Measurements from ENCODE around the gene AFAP1L2.

AFAP1L2 gene

GRCh38 chr10:114323023-114323422 lies 81.3 kb downstream of the AFAP1L2 start:
- DNase-seq (ENCODE audit: low read depth), result no peak
- H3K4me3 ChIP-seq (ENCODE audit: low read depth, low read length), result no peak overlapping the region

GRCh38 chr10:114322344-114322743 lies 82.0 kb downstream of the AFAP1L2 start:
- DNase-seq (ENCODE audit: low read depth), result no peak

DNA sequence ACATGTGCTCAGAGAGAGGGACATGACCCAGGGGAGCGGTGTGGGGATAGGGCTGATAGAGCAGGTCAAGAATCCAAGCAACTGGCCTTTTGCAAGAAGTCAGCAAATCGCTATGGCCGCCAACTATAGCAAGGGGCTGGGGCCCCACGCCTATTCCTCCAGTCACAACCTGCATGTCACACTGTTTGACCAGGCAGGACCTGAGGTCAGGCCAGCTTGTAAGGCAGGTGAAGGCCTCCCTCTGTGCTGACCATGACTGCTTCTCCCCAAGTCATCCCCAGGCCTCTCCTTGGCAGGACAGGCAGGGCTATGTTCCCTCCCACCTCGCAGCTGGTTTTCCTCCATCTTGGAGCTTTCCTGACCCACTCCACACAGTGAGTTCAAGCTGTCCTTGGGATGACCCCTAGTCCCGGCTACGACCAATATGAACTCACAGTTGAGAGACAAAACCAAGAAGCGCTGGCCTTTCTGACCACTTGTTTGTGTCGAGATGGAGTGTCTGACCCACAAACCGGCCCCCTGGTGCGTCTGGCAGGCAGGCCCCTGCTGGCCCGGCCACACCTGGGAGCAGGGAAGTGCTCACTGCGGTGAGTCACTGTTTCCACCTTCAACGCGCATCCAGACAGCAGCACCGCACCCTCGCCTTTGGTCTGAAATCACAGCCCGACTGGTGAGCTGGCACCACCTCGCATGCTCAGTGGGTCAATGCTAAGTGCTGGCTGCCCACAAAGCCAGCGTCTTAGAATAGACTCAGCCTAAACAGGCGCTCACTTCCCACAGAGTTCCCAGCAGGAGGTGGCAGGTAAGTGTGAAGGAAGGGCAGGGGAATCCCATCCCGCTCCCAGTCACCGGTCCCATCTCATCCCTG lies 83.8 kb downstream of the AFAP1L2 start:
- no peak for DNase-seq (ENCODE audit: low read depth)
- H3K4me3 ChIP-seq (ENCODE audit: low read depth, low read length), result no peak overlapping the region

More at GRCh38 chr10:114322344-114322743, 82.0 kb downstream of the AFAP1L2 start:
- no peak overlapping the region for H3K4me3 ChIP-seq (ENCODE audit: low read depth, low read length)

DNA sequence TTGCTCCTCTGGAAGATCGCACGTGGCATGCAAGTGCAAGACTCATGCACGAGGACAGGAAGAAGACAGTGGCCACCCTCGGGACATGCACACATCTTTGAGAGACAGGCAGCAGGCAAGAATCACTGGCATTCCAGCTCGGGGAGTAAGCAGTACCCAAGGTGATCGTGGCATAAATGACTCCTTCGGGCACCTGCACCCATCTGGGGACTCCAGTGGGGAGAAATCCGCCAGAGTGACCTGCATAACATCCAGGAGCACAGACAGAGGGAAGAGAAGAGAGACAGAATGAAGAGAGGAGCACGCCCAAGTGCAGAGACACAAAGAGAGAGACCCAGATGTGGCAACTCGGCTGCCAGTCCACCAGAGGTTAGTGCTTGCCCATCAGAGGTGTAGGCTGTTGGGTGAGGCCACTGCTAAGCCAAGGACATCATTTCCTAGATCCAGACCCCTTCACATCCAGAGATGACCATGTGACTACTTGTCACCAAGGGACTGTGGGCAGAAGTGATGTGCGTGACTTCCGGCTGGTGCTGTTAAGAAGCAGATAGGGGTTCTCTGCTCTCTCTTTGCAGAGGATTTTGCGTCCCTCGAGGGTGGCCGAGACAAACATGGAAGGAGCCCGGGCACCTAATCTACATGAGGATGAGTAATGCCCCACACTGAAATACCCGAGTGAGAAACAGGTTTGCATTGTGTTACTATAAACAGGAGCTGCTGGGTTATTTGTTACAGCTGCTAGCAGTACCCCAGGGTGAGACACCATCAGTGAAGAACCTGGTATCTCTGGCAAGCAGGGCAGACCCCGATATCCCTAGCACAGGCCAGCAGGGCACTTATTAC lies 84.7 kb downstream of the AFAP1L2 start:
- DNase-seq (ENCODE audit: low read depth), result no peak
- no peak overlapping the region for H3K4me3 ChIP-seq (ENCODE audit: low read depth, low read length)

- H3K4me3 ChIP-seq (ENCODE audit: low read depth, low read length), result no peak overlapping the region
- no peak for DNase-seq (ENCODE audit: low read depth)
Measured at GRCh38 chr10:114316744-114317143, 87.6 kb downstream of the AFAP1L2 start.

DNA sequence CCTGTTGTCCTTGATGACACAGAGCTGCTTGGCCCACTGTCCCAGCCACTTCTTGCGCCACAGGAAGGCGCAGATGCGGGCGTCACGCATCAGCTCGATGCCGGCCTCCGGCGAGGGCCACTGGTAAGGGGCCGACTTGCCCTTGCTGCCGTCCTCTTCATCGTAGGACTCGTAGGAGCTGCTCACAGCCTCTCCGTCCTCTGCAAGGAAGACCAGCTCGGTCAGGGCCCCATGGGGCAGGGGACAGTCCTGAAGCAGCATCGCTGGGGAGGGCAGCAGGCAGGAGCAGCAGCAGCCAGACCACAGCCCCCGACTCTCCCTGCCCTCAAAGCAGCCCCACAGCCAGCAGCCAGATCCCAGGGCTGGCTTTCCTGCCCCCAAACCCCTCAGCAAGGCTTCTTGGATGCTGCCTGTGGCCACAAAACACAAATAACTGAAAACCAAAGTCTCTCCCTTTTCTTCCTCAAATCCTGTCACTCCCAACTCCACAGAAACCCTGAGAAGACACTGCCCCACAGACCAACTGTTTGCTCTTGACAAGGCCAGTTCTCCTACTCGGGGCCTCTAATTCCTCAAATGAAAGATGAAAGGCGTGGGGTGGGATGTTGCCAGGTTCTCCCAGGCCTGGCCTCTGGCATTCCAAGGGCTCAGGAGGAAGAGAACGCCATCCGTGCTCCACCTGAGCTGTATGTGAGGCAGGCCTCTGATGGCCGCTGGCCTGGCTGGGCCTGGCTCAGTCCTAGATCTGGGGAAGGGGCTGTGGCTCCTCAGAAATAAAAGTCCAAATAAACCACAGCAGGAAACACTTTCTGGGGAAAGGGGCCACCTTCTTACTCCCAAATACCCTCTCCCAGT lies 88.5 kb downstream of the AFAP1L2 start:
- H3K4me3 ChIP-seq (ENCODE audit: low read depth, low read length), result no peak overlapping the region
- DNase-seq (ENCODE audit: low read depth), result no peak

DNA sequence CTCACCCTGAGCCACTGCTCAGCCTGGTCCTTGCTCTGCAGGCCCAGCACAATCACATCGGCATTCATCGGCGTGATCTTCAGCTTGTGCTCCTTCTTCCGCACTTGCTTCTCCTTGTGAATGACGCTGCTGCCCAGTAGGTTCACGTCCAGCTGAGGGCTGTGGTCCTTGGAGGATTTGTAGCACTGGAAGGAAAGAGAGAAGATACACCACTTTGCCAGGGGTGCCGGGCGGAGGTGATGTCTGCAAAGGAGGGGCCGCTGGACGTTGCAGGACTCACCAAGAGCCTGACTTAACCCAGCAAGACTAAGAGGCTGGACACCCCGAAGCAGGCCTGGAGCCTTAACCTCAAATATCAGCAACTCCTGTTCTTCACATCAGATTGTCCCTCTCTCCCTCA lies 90.4 kb downstream of the AFAP1L2 start:
- DNase-seq (ENCODE audit: low read depth), result no peak
- no peak overlapping the region for H3K4me3 ChIP-seq (ENCODE audit: low read depth, low read length)

DNA sequence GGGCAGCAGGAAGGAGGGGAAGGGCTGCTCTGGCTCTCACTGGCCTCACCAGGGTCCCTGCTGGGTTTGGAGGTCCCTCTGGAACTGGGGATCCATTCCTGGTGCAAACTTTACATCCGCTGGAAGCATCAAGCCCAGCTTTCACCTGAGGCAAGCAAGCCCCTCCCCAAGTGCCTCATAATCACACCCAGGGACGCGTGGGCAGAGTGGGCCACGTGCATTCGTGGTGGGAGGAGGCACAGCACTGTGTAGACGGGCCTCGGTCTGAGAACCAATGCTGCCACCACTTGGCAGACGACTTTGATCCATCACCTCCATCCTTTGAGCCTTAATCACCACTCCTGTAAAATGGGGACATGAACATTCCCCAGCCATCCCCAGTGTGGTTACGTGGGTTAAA lies 91.2 kb downstream of the AFAP1L2 start:
- no peak for DNase-seq (ENCODE audit: low read depth)
- H3K4me3 ChIP-seq (ENCODE audit: low read depth, low read length), result no peak overlapping the region

DNA sequence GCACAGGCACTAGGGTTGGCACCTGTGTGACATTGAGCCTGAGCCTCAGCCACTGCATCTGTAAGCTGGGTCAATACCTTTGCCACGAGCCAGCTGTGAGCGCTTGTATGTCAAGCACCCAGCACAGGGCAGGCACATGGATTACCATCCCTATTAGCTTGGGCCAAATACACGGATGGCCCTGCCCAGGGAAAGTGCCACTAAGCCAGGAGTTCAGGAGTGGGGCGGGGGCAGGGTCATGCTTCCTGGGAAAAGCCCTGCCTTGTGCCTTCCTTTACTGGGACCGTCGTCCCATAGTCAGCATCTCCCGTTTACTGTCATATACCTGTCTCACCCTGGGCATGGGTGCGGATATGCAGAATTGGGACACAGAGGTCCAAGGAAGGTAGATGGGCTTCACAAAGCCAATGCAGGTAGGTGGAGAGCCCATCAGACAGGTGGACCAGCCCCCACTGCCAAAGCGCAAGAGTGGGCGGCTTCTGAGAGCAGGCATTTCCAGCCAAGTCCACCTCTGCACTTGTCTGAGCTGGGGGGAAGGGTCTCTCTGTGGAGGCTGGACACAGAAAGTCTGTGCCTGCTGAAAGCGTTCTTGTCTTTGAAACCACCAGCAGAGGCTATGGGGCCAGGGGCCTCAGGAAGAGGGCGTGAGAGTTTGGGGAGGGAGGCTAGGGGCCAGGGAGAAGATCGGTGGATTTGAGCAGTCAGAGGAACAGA lies 92.6 kb downstream of the AFAP1L2 start:
- H3K4me3 ChIP-seq (ENCODE audit: low read depth, low read length), result no peak overlapping the region
- no peak for DNase-seq (ENCODE audit: low read depth)

- no peak for DNase-seq (ENCODE audit: low read depth)
- no peak overlapping the region for H3K4me3 ChIP-seq (ENCODE audit: low read depth, low read length)
Measured at GRCh38 chr10:114311023-114311422, 93.3 kb downstream of the AFAP1L2 start.

DNA sequence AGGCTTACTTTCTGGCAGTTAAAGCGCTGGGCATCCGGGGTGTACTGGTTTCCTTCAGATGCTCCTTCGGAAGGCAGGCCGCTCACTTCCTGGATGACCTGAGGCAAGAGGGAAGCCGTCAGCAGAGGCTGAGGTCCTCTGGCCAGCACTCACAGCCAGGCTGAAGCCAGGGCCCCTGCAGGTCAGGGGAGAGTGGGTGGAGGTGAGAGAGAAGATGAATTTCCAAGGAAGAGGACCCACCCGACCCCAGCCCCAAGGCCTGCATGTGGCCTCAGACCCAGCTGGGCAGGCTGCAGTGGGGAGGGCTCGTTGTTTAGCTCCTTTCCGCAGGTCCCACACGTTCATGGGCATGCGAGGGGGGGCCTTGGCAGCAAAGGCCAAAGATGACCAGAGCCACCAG lies 94.0 kb downstream of the AFAP1L2 start:
- H3K4me3 ChIP-seq (ENCODE audit: low read depth, low read length), result no peak overlapping the region
- no peak for DNase-seq (ENCODE audit: low read depth)

DNA sequence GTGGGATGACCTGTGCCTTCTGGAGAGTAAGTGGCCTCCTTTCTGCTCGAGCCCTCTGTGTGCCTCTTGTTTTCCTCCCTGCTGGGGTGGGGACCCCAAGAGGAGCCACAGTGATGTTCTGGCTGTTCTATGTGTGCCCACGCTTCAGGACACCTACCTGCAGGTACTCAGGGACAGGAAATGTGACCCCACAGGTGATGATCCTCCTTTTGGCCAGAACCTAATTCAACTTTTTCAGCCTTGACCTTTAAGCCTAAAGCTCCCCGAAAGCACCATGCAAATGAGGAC lies 95.0 kb downstream of the AFAP1L2 start:
- H3K4me3 ChIP-seq (ENCODE audit: low read depth, low read length), result no peak overlapping the region
- no peak for DNase-seq (ENCODE audit: low read depth)

DNA sequence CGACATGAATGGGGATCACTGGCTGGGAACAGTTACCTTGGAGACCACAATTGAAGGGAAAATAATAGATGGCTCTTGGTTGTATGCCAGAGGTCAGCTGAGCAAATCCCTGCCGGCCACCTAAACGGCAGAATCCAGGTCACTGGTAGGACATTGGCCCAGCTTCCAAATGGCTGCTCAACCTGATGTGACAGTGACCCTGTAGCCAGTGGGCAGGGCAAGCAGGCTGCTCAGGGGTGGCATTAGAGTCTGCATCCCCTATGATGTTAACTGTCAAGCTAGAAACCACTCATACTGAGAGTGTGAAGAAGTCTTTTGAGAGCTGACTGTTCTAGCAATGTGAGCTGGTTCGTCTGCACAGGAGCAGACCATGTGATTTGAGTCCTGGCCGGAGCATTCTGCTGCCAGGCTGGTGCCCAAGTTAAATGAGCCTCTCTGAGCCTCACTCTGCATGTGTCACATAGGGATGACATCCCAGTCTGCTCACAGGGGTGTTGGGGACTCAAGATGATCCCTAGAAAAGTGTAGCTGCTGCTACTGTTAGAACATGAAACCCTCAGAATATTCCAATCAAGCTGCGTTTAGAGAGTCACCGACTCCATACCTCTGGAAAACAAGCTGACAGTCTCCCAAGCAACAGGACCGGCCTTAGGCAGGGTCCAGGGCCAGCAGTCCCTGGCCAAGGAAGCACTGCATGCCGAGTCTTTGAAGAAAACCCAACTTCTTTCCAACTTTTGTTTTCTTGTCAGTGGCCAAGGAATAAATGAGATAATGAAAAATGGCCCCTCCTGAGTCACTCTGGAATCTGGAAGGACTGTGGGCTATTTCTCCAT lies 95.6 kb downstream of the AFAP1L2 start:
- H3K4me3 ChIP-seq (ENCODE audit: low read depth, low read length), result no peak overlapping the region
- no peak for DNase-seq (ENCODE audit: low read depth)

GRCh38 chr10:114307731-114308130 lies 96.6 kb downstream of the AFAP1L2 start:
- DNase-seq (ENCODE audit: low read depth), result no peak
- H3K4me3 ChIP-seq (ENCODE audit: low read depth, low read length), result no peak overlapping the region

- peak; percentile 71 for DNase-seq (ENCODE audit: low read depth)
- no peak overlapping the region for H3K4me3 ChIP-seq (ENCODE audit: low read depth, low read length)
Measured at GRCh38 chr10:114306116-114306973, 98.0 kb downstream of the AFAP1L2 start.

DNA sequence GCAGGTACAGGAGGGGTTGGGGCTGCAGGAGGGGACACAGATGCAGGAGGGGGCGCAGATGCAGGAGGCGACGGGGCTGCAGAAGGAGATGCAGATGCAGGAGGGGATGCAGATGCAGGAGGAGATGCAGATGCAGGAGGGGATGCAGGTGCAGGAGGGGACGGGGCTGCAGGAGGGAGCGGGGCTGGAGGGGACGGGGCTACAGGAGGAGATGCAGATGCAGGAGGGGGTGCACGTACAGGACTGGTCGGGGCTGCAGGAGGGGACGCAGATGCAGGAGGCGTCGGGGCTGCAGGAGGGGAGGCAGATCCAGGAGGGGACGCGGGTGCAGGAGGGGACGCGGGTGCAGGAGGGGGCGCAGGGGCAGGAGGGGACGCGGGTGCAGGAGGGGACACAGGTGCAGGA lies 98.8 kb downstream of the AFAP1L2 start:
- no peak for DNase-seq (ENCODE audit: low read depth)
- no peak overlapping the region for H3K4me3 ChIP-seq (ENCODE audit: low read depth, low read length)

DNA sequence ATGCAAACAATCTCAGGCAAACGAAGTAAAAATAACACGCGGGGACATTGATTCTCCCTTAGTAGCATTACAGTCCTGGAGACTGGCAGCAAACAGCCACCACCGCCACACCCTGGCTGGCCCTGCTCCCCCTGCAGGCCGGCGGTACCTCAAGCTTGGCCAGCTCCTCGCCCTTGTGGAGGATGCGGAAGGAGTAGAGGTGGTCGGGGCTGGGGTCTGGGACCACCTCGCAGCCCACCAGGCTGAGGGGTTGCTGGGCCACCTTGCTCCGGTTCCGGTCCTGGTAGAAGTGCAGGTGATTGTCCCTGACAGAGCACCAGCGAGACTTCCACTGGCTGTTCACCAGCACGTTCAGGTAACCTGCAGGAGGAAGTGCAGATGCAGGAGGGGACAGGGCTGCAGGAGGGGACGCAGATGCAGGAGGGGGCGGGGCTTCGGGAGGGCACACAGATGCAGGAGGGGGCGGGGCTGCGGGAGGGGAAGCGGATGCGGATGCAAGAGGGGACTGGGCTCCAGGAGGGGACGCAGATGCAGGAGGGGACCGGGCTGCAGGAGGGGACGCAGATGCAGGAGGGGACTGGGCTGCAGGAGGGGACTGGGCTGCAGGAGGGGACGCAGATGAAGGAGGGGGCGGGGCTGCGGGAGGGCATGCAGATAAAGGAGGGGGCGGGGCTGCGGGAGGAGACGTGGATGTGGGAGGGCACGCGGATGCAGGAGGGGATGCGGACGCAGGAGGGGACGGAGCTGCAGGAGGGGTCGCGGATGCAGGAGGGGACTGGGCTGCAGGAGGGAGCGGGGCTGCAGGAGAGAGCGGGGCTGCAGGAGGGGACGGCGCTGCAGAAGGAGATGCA lies 99.5 kb downstream of the AFAP1L2 start:
- no peak for DNase-seq (ENCODE audit: low read depth)
- H3K4me3 ChIP-seq (ENCODE audit: low read depth, low read length), result peak overlapping the region; percentile 11

All from skeletal muscle cell (primary cell).